K562 (cell line): ENCODE measurements around the gene KYAT1. TPM values are rescaled to one million over a fixed set of nuclear protein-coding genes. Genes with fewer than 3 reads are reported as not detected.
A peak's percentile ranks its signal among the peaks of the same experiment; 100 is the strongest.

Experiments
- ATF7 ChIP-seq: fragments of 450-650 bp; IDR thresholded peaks from 2 replicates; pipeline ENCODE4 v1.7.1; 2014; ENCODE audit warnings: mild to moderate bottlenecking, moderate library complexity
- CC2D1A ChIP-seq: fragments of 450-650 bp; IDR thresholded peaks from 2 replicates; pipeline ENCODE4 v1.6.1; 2017; ENCODE audit warnings: mild to moderate bottlenecking
- CREB3L1 ChIP-seq: fragments of 450-650 bp; IDR thresholded peaks from 2 replicates; pipeline ENCODE4 v1.6.1; 2014; ENCODE audit warnings: low read depth, mild to moderate bottlenecking, moderate library complexity, borderline replicate concordance
- CREBBP ChIP-seq: IDR thresholded peaks from one replicate; pipeline ENCODE4 v1.6.1; 2012; ENCODE audit warnings: low read depth, mild to moderate bottlenecking, control low read depth, inconsistent platforms, low read length
- CSDE1 ChIP-seq, 2 experiments: fragments of 450-650 bp; IDR thresholded peaks; 2 replicates each; pipeline ENCODE4 v1.6.1; 2016; ENCODE audit warnings: mild to moderate bottlenecking in 1 of 2
- FOXJ2 ChIP-seq: fragments of 200-800 bp; sonication (Bioruptor generic); IDR thresholded peaks from 2 replicates; pipeline ENCODE4 v1.6.1; 2016; ENCODE audit warnings: missing genetic modification characterization, missing compliant biosample characterization
- HMG20B ChIP-seq: fragments of 250-450 bp; sonication (Bioruptor Pico); IDR thresholded peaks from 2 replicates; pipeline ENCODE4 v1.5.0; 2021; ENCODE audit warnings: mild to moderate bottlenecking
- HMGXB4 ChIP-seq: sonication (generic); formaldehyde crosslinking; IDR thresholded peaks from 2 replicates; pipeline ENCODE4 v1.8.1; 2023; ENCODE audit warnings: mild to moderate bottlenecking, missing genetic modification reagents
- ID3 ChIP-seq, 2 experiments: fragments of 250-450 bp in 1 of 2; fragments of 450-650 bp in 1 of 2; sonication (Bioruptor Pico) in 1 of 2; IDR thresholded peaks; 2 replicates each; pipeline versions ENCODE4 v1.6.1 to v1.8.0; 2016 to 2021; ENCODE audit warnings: mild to moderate bottlenecking in 2 of 2, moderate library complexity in 2 of 2, missing compliant biosample characterization in 1 of 2, missing genetic modification characterization in 1 of 2
- JUN ChIP-seq, 2 experiments: sonication (generic) in 1 of 2; formaldehyde crosslinking in 1 of 2; IDR thresholded peaks; 2 replicates each; pipeline versions ENCODE4 v1.6.1 to v1.8.0; 2012 to 2022; ENCODE audit warnings: borderline replicate concordance in 2 of 2, mild to moderate bottlenecking in 2 of 2, improper control_type of control experiment in 1 of 2, low read depth in 1 of 2, low read length in 1 of 2, missing genetic modification reagents in 1 of 2
- MAFK ChIP-seq: IDR thresholded peaks from 2 replicates; pipeline ENCODE4 v1.6.1; 2011; ENCODE audit warnings: low read length, improper control_type of control experiment
- MECOM ChIP-seq: fragments of 250-450 bp; sonication (Bioruptor Pico); IDR thresholded peaks from 2 replicates; pipeline ENCODE4 v1.8.0; 2022; ENCODE audit warnings: inconsistent platforms
- NCOA2 ChIP-seq, 2 experiments: fragments of 450-650 bp; IDR thresholded peaks; 2 replicates each; pipeline ENCODE4 v1.6.1; 2018; ENCODE audit warnings: mild to moderate bottlenecking in 2 of 2, moderate library complexity in 1 of 2; ENCODE audit not compliant: partially characterized antibody in 2 of 2
- NFE2L1 ChIP-seq: fragments of 450-650 bp; IDR thresholded peaks from 2 replicates; pipeline ENCODE4 v1.6.1; 2016; ENCODE audit warnings: missing genetic modification characterization, low read depth, mild to moderate bottlenecking, missing compliant biosample characterization, moderate library complexity, borderline replicate concordance
- SRSF1 ChIP-seq: fragments of 200-400 bp; formaldehyde crosslinking; IDR thresholded peaks from 2 replicates; pipeline ENCODE4 v1.6.1; 2017; ENCODE audit warnings: mild to moderate bottlenecking, low read depth, low read length, moderate library complexity
- STAT5B ChIP-seq: fragments of 250-450 bp; sonication (Bioruptor Pico); IDR thresholded peaks from 2 replicates; pipeline ENCODE4 v1.8.0; 2021; ENCODE audit warnings: mild to moderate bottlenecking, inconsistent platforms
- ZNF133 ChIP-seq: fragments of 250-450 bp; sonication (Bioruptor Pico); IDR thresholded peaks from 2 replicates; pipeline ENCODE4 v1.4.0; 2020; ENCODE audit warnings: mild to moderate bottlenecking
- ZNF174 ChIP-seq: fragments of 250-450 bp; sonication (Bioruptor Pico); IDR thresholded peaks from 2 replicates; pipeline ENCODE4 v1.4.0; 2020; ENCODE audit warnings: mild to moderate bottlenecking
- ZNF282 ChIP-seq: sonication (generic); formaldehyde crosslinking; IDR thresholded peaks from 2 replicates; pipeline ENCODE4 v1.8.1; 2023; ENCODE audit warnings: missing genetic modification reagents
- ZNF444 ChIP-seq: fragments of 250-450 bp; sonication (Bioruptor Pico); IDR thresholded peaks from 2 replicates; pipeline ENCODE4 v1.4.0; 2020; ENCODE audit warnings: mild to moderate bottlenecking, moderate library complexity
- ZNF639 ChIP-seq, 2 experiments: fragments of 200-800 bp in 1 of 2; sonication (Bioruptor generic) in 1 of 2; sonication (generic) in 1 of 2; formaldehyde crosslinking in 1 of 2; IDR thresholded peaks in 1 of 2; conservative IDR thresholded peaks in 1 of 2; 2 replicates each; pipeline versions ENCODE4 v1.5.0 to v1.6.1; 2016 to 2020; ENCODE audit warnings: missing compliant biosample characterization in 1 of 2, missing genetic modification characterization in 1 of 2, missing genetic modification reagents in 1 of 2
- polyA plus RNA-seq, 8 experiments: library from polyadenylated mRNA; depleted of rRNA in 4 of 8; stranded (reverse) in 5 of 8; unstranded in 3 of 8; fragments of >200 nt; fragmentation: Nextera tagmentation in 2 of 8; fragmentation: Illumina TruSeq in 1 of 8; extraction: Ambion mirVana in 2 of 8; extraction: Trizol in 1 of 8; gene quantifications; 2 replicates each; pipeline versions ENCODE4 v1.2.1 to v1.2.3, GENCODE V29; 2011 to 2014; ENCODE audit warnings: inconsistent platforms in 1 of 8, missing spikeins in 1 of 8
- total RNA-seq, 7 experiments: library from RNA; depleted of rRNA in 6 of 7; stranded (reverse); fragments of >200 nt in 6 of 7; fragmentation: Illumina TruSeq in 2 of 7; extraction: Trizol in 2 of 7; gene quantifications; 2 replicates each; pipeline versions ENCODE4 v1.2.1 to v1.2.3, GENCODE V29; 2011 to 2021; ENCODE audit warnings: low replicate concordance in 1 of 7

The KYAT1 gene
- total and polyA plus RNA-seq, 9 of the 15 experiments (the other 6 are each of a cell fraction or from before 2014, with no cell fraction given), result 6.4 to 16.8 (median 11.1) TPM

- no peak for TF ChIP-seq CREBBP
- no peak for TF ChIP-seq CC2D1A
- no peak for TF ChIP-seq NFE2L1 (tag)
- TF ChIP-seq ZNF444, result no peak
- no peak for TF ChIP-seq ZNF133 (CRISPR knock-in tag)
- no peak for TF ChIP-seq ZNF282 (CRISPR knock-in tag)
- no peak for TF ChIP-seq MAFK
- no peak for TF ChIP-seq SRSF1
- no peak for TF ChIP-seq HMGXB4 (CRISPR knock-in tag)
- no peak for TF ChIP-seq STAT5B (CRISPR knock-in tag)
- 0 out of 4 replicates have a peak, but pooled peaks of 1 of the 2 experiments have one; percentile 56 for TF ChIP-seq ZNF639 (CRISPR knock-in tag; conservative IDR thresholded peaks at IDR 0.05 in 1 of 2, IDR thresholded peaks at IDR 0.05 in 1 of 2)
- TF ChIP-seq ID3 (CRISPR knock-in tag; IDR thresholded peaks at IDR 0.05), result no peak
- no peak for TF ChIP-seq ID3 (tag; IDR thresholded peaks at IDR 0.05)
- TF ChIP-seq NCOA2 (IDR thresholded peaks at IDR 0.05; ENCODE audit: partially characterized antibody in 2 of 2), result no peak
- TF ChIP-seq MECOM (CRISPR knock-in tag), result no peak
- TF ChIP-seq ATF7, result peak; percentile 60; the same call in 1 of the 2 replicates
- no peak for TF ChIP-seq HMG20B (CRISPR knock-in tag)
- no peak for TF ChIP-seq CSDE1 (IDR thresholded peaks at IDR 0.05)
- no peak for TF ChIP-seq ZNF174 (CRISPR knock-in tag)
- no peak for TF ChIP-seq FOXJ2 (tag)
- no peak for TF ChIP-seq CREB3L1
- TF ChIP-seq JUN (IDR thresholded peaks at IDR 0.05; ENCODE audit: borderline replicate concordance, low read depth, low read length), result peak; percentile 33; the same call in 1 of the 2 replicates
- no peak for TF ChIP-seq JUN (CRISPR knock-in tag; IDR thresholded peaks at IDR 0.05; ENCODE audit: borderline replicate concordance)
These were observed 52.1 kb downstream of the KYAT1 start, which contains the start of gene SPOUT1 (continued) for GRCh38 chr9:128829477-128830251.
